ENCODE measurements around the gene HRK.

GRCh38 chr12:116894913-116895312 is 13.7 kb upstream of the HRK start:
- TF ChIP-seq POLR2AphosphoS5 (IDR thresholded peaks at IDR 0.05) (no peak), CTCF (IDR thresholded peaks at IDR 0.05) (no peak), EP300 (IDR thresholded peaks at IDR 0.05) (no peak)
